A673 (cell line): ENCODE measurements around the gene PPP6R1.

Source experiments
- EZH2 ChIP-seq: fragments of 200-600 bp; sonication (generic); IDR thresholded peaks from 2 replicates; pipeline ENCODE4 v1.6.1; 2017; ENCODE audit warnings: borderline replicate concordance, low read depth, mild to moderate bottlenecking, mixed read lengths, antibody characterized with exemption, low read length; ENCODE audit not compliant: poor library complexity, severe bottlenecking
- TF ChIP-seq, protein P1 (sequence below): fragments of 300-800, 200-600 bp; sonication (generic); conservative IDR thresholded peaks from 2 replicates; pipeline ENCODE4 v1.5.1; 2017; ENCODE audit warnings: low read depth, mild to moderate bottlenecking, antibody characterized with exemption, low read length, moderate library complexity, mixed read lengths

DNA sequence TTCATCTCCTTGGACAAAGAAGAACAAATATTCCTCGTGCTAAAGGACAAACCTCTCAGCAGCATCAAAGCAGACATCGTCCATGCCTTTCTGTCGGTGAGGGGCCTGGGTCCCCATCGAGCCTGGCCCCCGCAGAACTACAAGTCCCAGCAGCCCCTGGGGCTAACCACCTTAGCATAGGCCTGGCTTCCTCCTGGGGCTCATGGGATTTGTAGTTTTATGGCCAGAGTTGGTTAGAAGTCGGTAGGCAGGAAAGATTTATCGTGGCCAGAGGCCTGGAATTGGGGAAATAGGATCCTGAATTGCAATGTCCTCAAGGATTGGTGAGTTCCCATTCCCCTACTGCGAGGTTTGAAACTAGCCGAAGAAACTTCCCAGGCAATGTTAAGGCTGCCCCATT is 46.7 kb upstream of the PPP6R1 start:
- TF ChIP-seq, protein P1, sequence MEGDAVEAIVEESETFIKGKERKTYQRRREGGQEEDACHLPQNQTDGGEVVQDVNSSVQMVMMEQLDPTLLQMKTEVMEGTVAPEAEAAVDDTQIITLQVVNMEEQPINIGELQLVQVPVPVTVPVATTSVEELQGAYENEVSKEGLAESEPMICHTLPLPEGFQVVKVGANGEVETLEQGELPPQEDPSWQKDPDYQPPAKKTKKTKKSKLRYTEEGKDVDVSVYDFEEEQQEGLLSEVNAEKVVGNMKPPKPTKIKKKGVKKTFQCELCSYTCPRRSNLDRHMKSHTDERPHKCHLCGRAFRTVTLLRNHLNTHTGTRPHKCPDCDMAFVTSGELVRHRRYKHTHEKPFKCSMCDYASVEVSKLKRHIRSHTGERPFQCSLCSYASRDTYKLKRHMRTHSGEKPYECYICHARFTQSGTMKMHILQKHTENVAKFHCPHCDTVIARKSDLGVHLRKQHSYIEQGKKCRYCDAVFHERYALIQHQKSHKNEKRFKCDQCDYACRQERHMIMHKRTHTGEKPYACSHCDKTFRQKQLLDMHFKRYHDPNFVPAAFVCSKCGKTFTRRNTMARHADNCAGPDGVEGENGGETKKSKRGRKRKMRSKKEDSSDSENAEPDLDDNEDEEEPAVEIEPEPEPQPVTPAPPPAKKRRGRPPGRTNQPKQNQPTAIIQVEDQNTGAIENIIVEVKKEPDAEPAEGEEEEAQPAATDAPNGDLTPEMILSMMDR, result no peak
- no peak for TF ChIP-seq EZH2
